ENCODE data around the gene SCOC. TPM values are rescaled to one million over a fixed set of nuclear protein-coding genes. Genes with fewer than 3 reads are reported as not detected.

The SCOC gene
- total and polyA plus RNA-seq, 10 donors, result 22.3 to 45.1 (median 28.6) TPM

GRCh38 chr4:140351093-140352075 lies 22.1 kb upstream of the SCOC start:
- WGBS, 5 donors, result 92 to 96% (median 93%) methylated on average over 28 of the region's 28 CpGs

GRCh38 chr4:140353786-140354185 lies 19.7 kb upstream of the SCOC start:
- DNase-seq, result no peak
- TF ChIP-seq CTCF (IDR thresholded peaks at IDR 0.05 in 8 of 11, conservative IDR thresholded peaks at IDR 0.05 in 3 of 11), result no peak
- TF ChIP-seq POLR2A (IDR thresholded peaks at IDR 0.05), result no peak
- TF ChIP-seq POLR2AphosphoS5 (IDR thresholded peaks at IDR 0.05), result no peak
- no peaks in the 10 kb centered on the region for H3K4me1 ChIP-seq
- H3K9me3 ChIP-seq, result no peaks in the 10 kb centered on the region
- WGBS, 5 donors, result 47 to 57% (median 51%) methylated on average over 6 of the region's 6 CpGs
- H3K36me3 ChIP-seq, result no peaks in the 10 kb centered on the region
- H3K27ac ChIP-seq, result no peak overlapping the region
- no peak overlapping the region for H3K4me3 ChIP-seq
- intact Hi-C loops (cut with DNase I; ENCODE audit: low total_unique reads), result loop anchor here (10.0 kb wide), 1 partner anchor 339 kb away; no protein-coding TSS in a partner anchor
- no peaks in the 10 kb centered on the region for H3K27me3 ChIP-seq (replicated peaks in 1 of 7)

More at GRCh38 chr4:140351093-140352075, 22.1 kb upstream of the SCOC start:
- Histone ChIP-seq H3K9me3 (no peaks in the 10 kb centered on the region), H3K36me3 (no peaks in the 10 kb centered on the region), H3K4me3 (no peak overlapping the region), H3K4me1 (no peaks in the 10 kb centered on the region), H3K27ac (no peak overlapping the region), H3K27me3 (replicated peaks in 1 of 7) (no peaks in the 10 kb centered on the region)
- TF ChIP-seq CTCF (IDR thresholded peaks at IDR 0.05 in 8 of 11, conservative IDR thresholded peaks at IDR 0.05 in 3 of 11) (no peak), POLR2A (IDR thresholded peaks at IDR 0.05) (no peak), POLR2AphosphoS5 (IDR thresholded peaks at IDR 0.05) (no peak)
- DNase-seq, result no peak
- intact Hi-C loops (cut with DNase I; ENCODE audit: low total_unique reads), result loop anchor here (10.0 kb wide), 1 partner anchor 337 kb away; no protein-coding TSS in a partner anchor

- no peak for TF ChIP-seq POLR2AphosphoS5 (IDR thresholded peaks at IDR 0.05)
- TF ChIP-seq POLR2A (IDR thresholded peaks at IDR 0.05), result no peak
- no peak for TF ChIP-seq CTCF (IDR thresholded peaks at IDR 0.05 in 8 of 11, conservative IDR thresholded peaks at IDR 0.05 in 3 of 11)
- Histone ChIP-seq H3K9me3 (no peaks in the 10 kb centered on the region), H3K27ac (no peak overlapping the region), H3K4me3 (no peak overlapping the region), H3K4me1 (peaks cover 0 to 6% (median 5%) of the 10 kb centered on the region in 6 donors), H3K36me3 (no peaks in the 10 kb centered on the region), H3K27me3 (replicated peaks in 1 of 7) (no peaks in the 10 kb centered on the region)
- DNase-seq, result no peak
- intact Hi-C loops (cut with DNase I; ENCODE audit: low total_unique reads), result loop anchor here (10.0 kb wide), 1 partner anchor 340 kb away; no protein-coding TSS in a partner anchor
- WGBS, 5 donors, result 58 to 89% (median 80%) methylated on average over 1 of the region's 1 CpG
These were observed 18.2 kb upstream of the SCOC start for GRCh38 chr4:140355288-140355687.

- 66 to 82% (median 78%) methylated on average over 3 of the region's 3 CpGs for WGBS, 5 donors
These were observed 15.6 kb upstream of the SCOC start for GRCh38 chr4:140357868-140358267.

More at GRCh38 chr4:140357868-140358267, 15.6 kb upstream of the SCOC start:
- intact Hi-C loops (cut with DNase I; ENCODE audit: low total_unique reads), result loop anchor here (10.0 kb wide), 1 partner anchor 343 kb away; no protein-coding TSS in a partner anchor
- Histone ChIP-seq H3K4me1 (peaks cover 0 to 6% (median 5%) of the 10 kb centered on the region in 6 donors), H3K27ac (no peak overlapping the region), H3K36me3 (no peaks in the 10 kb centered on the region), H3K4me3 (no peak overlapping the region), H3K9me3 (no peaks in the 10 kb centered on the region), H3K27me3 (replicated peaks in 1 of 7) (no peaks in the 10 kb centered on the region)
- no peak for DNase-seq
- TF ChIP-seq POLR2AphosphoS5 (IDR thresholded peaks at IDR 0.05) (no peak), POLR2A (IDR thresholded peaks at IDR 0.05) (no peak), CTCF (IDR thresholded peaks at IDR 0.05 in 8 of 11, conservative IDR thresholded peaks at IDR 0.05 in 3 of 11) (no peak)
